Measurements from ENCODE around the gene MYEOV. TPM values are rescaled to one million over a fixed set of nuclear protein-coding genes. Genes with fewer than 3 reads are reported as not detected.

MYEOV gene
- total RNA-seq, 1 donor: 0.86 TPM

DNA sequence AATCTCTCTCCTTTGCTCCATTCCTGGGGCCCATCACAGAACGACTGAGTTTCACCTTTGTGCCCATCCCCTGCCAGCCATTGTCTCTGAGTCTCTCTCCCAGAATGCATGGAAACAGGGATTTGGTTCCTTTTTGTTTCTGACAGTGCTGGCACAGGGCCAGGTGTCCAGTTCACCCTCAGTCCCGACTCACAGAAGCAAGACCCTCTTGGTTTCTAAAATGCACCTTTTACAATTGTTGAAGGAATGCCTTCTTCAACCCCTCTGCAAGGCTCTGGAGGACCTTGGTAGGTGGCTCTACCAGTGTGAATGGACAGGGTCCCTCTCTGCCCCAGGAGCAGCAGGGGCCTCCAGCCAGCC, 5.1 kb upstream of the MYEOV start:
- no peak for TF ChIP-seq CTCF (IDR thresholded peaks at IDR 0.05; ENCODE audit: insufficient read depth, low read depth, low read length)
- no peak for DNase-seq (ENCODE audit: low read depth)
- H3K4me3 ChIP-seq (ENCODE audit: low read depth, low read length): no peak overlapping the region

- H3K4me3 ChIP-seq (ENCODE audit: low read depth, low read length): no peak overlapping the region
- DNase-seq (ENCODE audit: low read depth): no peak
- TF ChIP-seq CTCF (IDR thresholded peaks at IDR 0.05; ENCODE audit: insufficient read depth, low read depth, low read length): no peak
Observed at GRCh38 chr11:69290806-69291205, 3.1 kb upstream of the MYEOV start.

DNA sequence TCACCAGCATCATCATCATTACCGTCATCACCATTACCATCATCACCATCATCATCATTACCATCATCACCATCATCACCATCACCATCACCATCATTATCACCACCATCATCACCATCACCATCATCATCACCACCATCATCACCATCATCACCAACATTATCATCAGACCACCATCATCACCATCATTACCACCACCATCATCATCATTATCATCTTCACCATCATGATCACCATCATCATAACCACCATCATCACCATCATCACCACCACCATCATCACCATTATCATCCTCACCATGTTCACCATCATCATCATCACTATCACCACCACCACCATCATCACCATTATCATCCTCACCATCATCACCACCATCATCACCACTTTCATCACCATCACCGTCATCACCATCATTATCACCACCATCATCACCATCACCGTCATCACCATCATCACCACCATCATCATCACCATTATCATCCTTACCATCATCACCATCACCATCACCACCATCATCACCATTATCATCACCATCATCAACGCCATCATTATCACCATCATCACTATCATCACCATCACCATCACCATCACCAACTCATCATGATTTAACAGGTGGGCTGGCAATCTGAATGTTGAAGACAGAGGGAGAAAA, 2.4 kb upstream of the MYEOV start:
- no peak for TF ChIP-seq CTCF (IDR thresholded peaks at IDR 0.05; ENCODE audit: insufficient read depth, low read depth, low read length)

GRCh38 chr11:69292221-69292648, 1.7 kb upstream of the MYEOV start:
- peak; percentile 95 for TF ChIP-seq CTCF (IDR thresholded peaks at IDR 0.05; ENCODE audit: insufficient read depth, low read depth, low read length)
- DNase-seq (ENCODE audit: low read depth): peak; percentile 28
- H3K4me3 ChIP-seq (ENCODE audit: low read depth, low read length): no peak overlapping the region

More for the DNA sequence above, 2.4 kb upstream of the MYEOV start:
- no peak for DNase-seq (ENCODE audit: low read depth)
- no peak overlapping the region for H3K4me3 ChIP-seq (ENCODE audit: low read depth, low read length)

- DNase-seq (ENCODE audit: low read depth): no peak
- TF ChIP-seq CTCF (IDR thresholded peaks at IDR 0.05; ENCODE audit: insufficient read depth, low read depth, low read length): peak; percentile 5
Observed at GRCh38 chr11:69293087-69293486, 868 bp upstream of the MYEOV start.

DNA sequence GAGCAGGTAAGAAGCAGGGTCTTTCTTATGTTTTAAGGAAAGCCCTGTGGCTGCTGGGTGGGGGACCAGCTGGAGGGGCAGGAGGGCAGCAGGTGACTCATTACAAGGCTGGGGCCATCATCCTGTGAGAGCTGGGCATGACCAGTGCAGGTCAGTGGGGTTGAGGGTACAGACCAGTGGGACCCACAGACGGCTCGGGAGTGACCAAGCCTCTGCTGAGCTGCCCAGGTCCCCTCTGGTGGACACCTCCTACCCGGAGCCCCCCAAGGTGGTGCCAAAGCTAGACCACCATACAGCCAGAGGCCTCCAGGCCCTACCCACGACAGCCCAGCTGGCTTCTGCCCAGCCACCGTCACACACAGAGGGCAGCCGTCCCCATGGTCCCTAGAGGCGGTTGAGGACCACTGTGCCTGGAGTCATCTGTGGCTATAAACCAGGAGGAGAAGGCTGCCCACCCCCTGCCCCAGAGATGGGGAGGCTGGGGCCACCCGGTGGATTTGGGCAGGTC, 670 bp downstream of the MYEOV start:
- no peak for TF ChIP-seq CTCF (IDR thresholded peaks at IDR 0.05; ENCODE audit: insufficient read depth, low read depth, low read length)
- no peak for DNase-seq (ENCODE audit: low read depth)
- no peak overlapping the region for H3K4me3 ChIP-seq (ENCODE audit: low read depth, low read length)

More at GRCh38 chr11:69293087-69293486, 868 bp upstream of the MYEOV start:
- no peak overlapping the region for H3K4me3 ChIP-seq (ENCODE audit: low read depth, low read length)
